NCI-H1694 (cell line): Measurements from ENCODE around the gene UTY.
"Not testable (repeated sequence)": the region's sequence is repeated elsewhere in the genome, so short reads cannot be mapped to it uniquely, and the experiment has no call there.

Experiments
- DNase-seq: peaks from one replicate; lab custom pipeline; 2025; lab: John Stamatoyannopoulos, UW

Gene UTY

DNA sequence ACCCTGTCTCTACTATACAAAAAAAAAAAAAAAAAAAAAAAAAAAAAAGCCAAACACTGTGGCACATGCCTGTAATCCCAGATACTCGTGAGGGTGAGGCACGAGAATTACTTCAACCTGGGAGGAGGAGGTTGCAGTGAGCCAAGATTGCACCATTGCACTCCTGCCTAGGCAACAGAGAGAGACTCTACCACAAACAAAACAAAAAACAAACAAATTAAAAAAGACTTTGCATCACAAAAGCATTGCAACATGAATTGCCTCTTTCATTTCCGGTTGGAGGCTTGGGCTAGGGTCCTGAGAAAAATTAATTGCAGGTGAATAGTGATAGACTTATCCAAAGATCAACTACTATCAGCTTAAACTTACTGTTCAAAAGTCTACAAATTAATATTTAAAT, 180.4 kb downstream of the UTY start:
- no peak for DNase-seq

DNA sequence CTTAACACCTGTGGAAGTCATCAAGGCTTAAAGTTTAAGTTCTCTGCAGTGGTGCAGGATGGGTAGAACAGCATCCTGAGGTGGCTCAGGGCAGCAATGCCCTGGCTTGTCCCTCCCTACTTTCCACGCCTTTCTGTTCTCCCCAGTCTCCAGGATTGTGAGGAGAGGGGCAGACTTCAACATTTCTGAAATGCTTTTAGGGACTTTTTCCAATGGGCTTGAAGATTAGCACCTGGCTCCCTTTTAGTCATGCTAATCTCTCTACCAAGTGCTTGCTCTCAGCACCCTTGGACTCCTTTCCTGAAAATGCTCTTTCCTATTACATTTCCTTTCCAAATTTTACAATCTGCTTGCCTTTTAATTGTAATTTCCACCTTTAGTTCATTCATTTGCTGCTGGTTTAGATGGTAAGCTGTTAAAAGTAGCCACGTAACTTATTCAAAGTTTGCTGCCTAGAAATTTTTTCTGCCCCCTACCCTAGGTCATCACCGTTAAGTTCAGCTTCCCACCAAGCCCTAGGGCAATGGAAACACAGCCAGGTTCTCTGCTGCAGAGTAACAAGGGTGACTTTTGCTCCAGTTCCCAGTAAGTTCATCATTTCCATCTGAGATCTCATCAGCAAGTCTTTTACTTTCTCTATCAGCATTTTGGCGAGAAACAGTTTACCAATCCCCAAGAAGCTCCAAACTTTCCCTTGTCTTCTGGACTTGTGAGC, 183.5 kb downstream of the UTY start:
- DNase-seq = no peak

DNA sequence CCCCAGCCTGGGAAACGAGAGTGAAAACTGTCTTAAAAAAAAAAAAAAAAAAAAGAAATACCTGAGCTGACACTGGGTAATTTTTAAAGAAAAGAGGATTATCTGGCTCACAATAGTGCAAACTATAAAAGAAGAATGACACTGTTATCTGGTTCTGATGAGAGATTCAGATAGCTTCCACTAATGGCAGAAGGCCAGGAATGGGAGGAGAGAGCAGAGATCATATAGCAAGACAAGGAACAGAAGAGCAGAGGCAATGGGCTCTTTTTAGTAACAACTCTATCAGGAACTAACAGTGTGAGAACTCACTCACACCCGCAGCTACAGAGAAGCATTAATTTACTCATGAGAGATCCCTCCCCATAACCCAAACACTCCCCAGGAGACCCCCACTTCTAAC, 184.8 kb downstream of the UTY start:
- no peak for DNase-seq

DNA sequence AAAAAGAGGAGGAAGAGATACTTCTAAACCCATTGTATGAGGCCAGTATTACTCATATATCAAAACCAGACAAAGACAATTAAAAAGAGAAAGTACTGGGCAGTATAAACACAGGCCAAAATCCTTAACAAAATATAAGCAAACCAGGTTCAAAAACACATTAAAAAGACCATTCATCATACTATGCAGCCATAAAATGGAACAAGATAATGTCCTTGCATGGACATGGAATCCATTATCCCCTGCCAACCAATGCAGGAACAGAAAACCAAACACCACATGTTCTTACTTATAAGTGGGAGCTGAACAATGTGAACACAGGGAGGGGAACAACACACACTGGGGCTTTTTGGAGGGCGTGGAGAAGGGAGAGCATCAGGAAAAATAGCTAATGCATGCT, 188.6 kb downstream of the UTY start:
- no peak for DNase-seq

DNA sequence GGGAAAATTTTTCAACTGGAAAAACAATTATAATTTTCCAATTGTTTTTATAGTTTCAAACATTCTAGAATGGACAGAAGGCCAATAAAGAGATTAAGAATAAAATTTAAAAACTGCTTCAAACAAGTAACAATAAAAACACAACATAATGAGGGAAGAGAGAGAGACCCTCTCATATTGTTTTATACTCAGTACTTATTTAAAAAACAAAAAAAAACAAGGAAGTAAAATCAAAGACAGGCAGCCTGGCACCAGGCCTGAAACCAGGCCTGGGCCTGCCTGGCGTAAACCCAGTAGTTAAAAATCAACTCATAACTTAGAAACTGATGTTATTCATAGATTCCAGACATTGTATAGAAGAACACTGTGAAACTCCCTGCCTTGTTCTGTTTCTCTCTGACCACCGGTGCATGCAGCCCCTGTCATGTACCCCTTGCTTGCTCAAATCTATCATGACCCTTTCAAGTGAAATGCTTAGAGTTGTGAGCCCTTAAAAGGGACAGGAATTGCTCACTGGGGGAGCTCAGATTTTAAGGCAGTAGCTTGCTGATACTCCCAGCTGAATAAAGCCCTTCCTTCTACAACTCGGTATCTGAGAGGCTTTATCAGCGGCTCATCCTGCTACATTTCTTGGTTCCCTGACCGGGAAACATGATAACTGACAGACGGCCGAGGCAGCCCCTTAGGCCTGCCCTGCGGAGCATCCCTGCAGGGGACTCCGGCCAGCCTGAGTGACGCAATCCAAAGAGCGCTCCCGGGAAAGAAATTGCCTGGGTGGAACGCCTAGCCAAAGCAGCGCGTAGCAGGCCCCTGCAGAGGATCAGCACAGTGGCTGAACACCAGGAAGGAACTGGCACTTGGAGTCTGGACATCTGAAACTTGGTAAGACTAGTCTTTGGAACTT, 197.4 kb downstream of the UTY start:
- not testable (repeated sequence) for DNase-seq

DNA sequence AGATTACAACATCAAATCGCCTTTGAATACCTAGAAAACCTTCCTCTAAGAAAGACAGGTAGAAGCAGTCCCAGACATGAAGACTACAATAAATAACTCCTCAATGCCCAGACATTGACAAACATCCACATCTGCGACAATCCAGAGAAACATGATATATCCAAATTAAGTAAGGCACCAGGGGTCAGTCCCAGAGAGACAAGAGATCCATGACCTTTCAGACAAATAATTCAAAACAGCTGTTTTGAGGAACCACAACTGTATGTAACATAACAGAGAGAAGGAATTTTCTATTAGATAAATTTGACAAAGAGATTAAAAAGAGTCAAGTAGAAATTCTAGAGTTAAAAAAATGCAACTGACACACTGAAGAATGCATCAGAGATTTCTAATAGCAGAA, 200.3 kb downstream of the UTY start:
- no peak for DNase-seq

DNA sequence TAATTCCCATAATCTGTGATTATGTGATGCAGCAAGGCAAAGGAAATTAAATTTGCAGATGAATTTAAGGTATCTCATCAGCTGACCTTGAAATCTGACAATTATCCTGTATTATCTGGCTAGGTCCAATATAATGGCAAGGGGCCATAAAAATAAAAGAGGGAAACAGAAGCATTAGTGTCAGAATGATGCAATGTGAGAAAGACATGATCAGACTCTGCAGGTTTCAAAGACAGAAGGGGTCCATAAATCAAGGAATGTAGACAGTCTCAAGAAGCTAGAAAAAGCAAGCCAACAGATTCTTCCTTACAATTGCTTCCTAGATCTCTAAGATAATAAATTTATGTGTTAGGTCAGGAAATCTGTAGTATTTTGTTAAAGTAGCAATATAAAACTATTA, 208.1 kb downstream of the UTY start:
- no peak for DNase-seq

DNA sequence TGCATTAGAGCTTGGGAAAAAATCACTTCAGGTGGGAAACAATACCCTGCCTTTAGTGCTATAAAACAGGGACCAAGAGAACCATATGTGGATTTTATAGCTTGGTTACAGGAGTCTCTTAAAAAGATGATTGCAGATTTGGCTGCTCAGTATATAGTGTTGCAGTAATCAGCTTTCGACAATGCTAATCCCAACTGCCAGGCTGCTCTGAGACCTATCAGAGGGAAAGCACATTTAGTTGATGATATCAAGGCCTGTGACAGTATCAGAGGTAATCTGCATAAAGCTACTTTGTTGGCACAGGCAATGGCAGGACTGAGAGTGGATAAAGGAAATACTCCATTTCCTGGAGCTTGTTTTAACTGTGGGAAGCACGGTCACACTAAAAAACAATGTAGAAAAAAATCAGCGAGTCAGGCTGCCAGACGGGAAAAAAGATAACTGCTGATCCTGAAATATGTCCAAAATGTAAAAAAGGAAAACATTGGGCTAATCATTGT, 225.8 kb downstream of the UTY start:
- not testable (repeated sequence) for DNase-seq

DNA sequence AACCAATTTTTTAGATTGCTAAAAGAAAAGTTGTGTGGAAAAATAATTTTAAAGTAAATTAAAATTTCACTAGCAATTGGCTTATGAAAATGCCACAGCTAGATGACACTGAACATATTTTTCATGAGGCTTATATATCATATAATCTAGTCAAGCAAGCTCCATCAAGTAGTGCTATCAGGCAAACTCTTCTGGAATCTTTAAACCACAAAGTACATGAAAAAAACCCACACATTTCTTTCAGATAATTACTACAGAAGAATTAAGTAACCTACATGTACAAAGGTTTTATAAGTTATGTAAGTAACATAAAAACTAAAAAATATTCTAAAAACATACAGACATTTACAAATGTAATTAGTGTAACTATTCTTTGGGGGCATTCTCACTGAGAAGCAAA, 229.4 kb downstream of the UTY start:
- no peak for DNase-seq

DNA sequence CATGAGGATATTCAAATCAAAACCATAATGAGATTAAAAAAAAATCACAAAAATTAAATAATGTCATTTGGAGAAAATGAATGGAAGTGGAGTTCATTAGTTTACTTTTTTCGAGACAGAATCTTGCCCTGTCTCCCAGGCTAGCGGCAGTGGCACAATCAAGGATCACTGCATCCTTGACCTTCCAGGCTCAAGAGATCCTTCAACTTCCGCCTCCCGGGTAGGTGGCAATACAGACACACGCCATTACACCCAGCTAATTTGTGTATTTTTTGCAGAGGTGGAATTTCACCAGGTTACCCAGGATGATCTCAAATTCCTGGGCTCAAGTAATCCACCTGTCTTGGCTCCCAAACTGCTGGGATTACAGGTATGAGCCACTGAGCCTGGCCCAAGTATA, 236.1 kb downstream of the UTY start:
- DNase-seq = no peak

DNA sequence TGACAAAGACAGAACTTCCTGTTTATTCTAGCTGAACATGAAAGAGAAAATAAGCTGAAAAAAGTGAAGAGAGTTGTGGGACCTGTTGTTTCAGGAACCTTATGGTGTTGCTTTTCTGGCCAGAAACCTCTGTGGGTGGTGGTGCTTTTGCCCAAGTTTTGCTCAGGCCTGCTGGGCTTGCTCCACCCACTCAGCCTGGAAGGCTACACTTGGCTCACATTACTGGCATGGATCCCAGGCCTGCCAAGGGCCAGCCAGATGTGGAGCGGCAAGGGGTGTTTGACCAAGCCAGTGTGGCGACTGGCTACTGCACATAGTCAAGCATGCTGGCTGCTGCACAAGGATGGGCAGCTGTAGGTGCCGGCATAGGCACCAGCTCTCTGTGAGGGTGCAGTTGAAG, 245.9 kb downstream of the UTY start:
- no peak for DNase-seq

DNA sequence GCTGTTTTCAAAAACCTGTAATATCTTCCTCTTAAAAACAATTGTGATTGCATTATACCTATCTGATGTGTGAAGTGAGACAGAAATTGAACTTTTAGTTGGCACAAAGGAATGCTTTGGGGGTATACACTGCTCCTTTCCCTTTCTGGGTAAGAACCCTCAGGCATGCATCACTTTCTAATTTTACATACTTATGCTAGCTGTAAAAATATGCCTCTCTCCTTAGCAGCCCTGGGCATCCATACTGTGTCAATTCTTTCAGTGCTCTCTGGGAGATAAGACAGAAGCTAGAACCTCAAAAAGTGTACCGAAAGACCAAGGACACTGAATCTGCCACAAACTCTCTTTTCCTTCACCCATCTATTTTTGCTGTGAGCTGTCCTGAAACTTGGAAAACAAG, 246.7 kb downstream of the UTY start:
- no peak for DNase-seq

DNA sequence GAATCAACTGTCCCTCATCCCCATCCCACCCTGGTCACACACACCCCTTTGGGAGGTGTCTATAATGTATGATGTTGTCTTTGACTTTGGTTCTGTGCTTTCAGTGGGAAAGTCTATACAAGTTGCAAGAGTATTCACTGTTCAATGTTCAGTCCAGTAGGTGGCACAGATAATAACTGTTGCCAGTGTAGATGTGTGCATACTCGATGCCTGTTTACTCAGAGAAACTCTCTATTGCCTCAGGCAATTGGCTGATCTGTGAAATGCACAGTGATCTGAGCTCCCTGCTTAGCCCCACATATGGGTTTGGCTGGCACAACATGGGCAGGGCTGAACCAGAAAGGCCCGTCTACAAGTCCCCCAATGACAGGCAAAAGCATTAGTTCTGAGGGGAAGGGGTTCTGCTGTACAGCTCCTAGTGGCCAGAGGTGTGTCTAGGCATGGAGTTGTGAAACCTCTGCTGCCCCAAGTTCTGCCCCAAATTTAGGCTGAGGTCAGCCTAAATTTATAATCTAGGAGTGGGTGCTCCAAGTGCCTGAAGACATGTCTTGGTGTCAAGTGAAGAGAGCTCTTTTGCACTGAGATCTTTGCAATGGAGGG, 252.4 kb downstream of the UTY start:
- DNase-seq = no peak

DNA sequence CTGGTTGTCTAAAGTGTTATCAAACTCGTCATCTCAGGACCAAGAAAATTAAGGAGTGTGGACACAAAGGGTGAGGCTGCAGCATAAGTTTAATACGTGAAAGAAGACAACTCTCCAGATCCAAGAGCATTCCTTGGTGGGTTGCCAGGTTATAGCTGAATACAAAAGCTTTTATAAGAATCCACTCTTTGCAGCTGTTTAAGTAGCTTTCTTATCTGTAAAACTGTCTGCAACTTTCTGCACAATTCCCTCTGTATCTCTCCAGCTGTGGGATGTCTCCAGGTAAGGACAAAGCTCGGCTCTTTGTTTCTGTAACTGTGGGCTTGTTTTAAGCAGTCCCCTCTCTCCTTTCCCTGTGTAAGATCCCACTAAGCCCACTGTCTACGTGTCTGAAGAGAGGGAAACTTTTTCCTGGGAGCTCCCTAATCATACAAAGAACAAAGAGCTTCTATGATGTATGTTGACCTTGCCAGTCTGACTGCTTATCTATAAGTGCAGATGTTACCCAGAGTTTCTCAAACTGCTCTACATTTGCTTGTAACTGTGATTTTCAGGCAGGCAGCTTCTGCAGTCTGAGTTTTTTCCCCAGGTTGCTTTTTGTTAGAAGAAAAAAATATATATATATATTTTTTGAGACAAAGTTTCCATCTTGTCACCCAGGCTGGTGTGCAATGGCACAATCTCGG, 268.7 kb downstream of the UTY start:
- no peak for DNase-seq

DNA sequence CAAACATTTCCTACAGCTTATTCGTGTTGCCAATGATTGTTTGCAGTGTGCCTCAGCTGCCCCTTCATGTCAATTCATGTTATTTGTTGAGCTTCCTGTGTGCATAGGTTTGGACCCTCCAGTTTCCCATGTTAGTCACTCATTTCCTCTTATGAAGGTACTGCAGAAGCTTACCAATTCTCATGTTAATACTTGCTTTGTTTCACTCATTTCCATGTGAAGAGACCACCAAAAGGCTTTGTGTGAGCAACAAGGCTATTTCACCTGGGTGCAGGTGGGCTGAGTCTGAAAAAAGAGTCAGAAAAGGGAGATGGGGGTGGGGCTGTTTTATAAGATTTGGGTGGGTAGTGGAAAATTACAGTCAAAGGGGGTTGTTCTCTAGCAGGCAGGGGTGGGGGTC, 274.6 kb downstream of the UTY start:
- no peak for DNase-seq
